HG03108 (cell line): ENCODE results near the gene SMURF2.
A peak's percentile ranks its signal among the peaks of the same experiment; 100 is the strongest.

ENCODE experiments used
- ATAC-seq: cut with Tn5 transposase; IDR thresholded peaks from one replicate; pipeline ENCODE4 v1.9.1; 2021; ENCODE audit warnings: moderate library complexity; ENCODE audit not compliant: unreplicated experiment

Gene SMURF2

DNA sequence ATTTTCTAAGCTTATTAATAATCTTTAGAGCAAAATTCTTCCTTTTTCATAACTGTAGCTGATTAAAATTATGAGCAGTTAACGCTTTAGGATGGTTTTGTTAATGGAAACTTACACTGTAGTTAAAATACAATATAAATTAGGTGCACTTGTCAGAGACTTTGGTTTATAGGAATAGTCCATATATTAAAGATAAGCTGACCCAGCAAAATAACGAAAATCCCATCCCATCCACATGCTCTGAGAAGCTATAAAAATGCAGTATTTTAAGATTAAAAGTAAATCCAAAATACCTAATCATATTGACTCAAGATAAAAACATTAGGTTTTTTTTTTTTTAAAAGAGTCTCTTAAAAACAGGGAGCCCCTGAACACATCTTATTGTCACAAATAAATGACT is 117.4 kb downstream of the SMURF2 start:
- ATAC-seq = no peak

- ATAC-seq = no peak
These were observed 121.9 kb downstream of the SMURF2 start for GRCh38 chr17:64540118-64540776.

GRCh38 chr17:64538508-64539130 is 123.5 kb downstream of the SMURF2 start:
- ATAC-seq = no peak

- ATAC-seq = no peak
These were observed 124.6 kb downstream of the SMURF2 start for GRCh38 chr17:64537488-64537887.

- ATAC-seq = no peak
These were observed 125.2 kb downstream of the SMURF2 start for GRCh38 chr17:64536913-64537312.

DNA sequence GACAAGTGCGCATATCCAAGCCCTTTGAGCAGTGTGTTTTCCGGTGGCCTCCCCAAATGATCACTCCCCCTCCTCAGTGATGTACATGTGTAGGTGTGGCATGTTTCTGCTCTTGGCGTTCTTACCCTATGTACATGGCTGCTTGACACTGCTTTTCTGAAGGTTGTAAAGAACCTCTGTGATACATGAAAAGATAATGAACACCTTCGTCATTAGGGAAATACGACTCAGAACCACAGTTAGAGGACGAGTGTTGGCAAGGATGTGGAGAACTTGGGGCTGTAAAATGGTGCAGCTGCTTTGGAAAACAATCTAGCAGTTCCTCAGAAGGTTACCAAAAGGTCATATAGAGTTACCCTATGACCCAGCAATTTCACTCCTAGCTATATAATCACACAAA is 126.8 kb downstream of the SMURF2 start:
- ATAC-seq = no peak

- ATAC-seq = no peak
These were observed 127.9 kb downstream of the SMURF2 start for GRCh38 chr17:64534187-64534586.

- ATAC-seq = no peak
These were observed 128.3 kb downstream of the SMURF2 start for GRCh38 chr17:64533784-64534183.

DNA sequence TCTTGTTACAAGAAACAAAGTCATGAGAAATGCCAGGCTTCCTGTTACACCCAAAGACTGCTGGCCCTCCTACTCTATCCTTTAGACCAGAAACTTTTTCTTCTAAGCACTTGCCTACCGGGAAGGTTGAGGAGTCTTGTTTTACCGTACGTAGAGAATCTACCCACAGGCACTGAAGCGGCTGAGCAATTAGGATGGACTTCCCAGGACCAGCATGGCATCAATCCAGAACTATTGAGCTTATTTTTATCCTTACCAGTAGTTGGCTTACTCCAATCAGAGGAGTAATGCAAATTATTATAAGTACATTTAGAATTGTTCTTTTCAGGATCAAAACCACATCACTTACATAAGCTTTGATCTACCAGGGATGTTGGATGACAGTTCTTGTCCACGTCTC is 129.7 kb downstream of the SMURF2 start:
- no peak for ATAC-seq

- ATAC-seq = no peak
These were observed 130.1 kb downstream of the SMURF2 start for GRCh38 chr17:64531955-64532371.

- ATAC-seq = no peak
These were observed 132.9 kb downstream of the SMURF2 start for GRCh38 chr17:64529221-64529620.

GRCh38 chr17:64527914-64528313 is 134.2 kb downstream of the SMURF2 start:
- ATAC-seq = no peak

- no peak for ATAC-seq
These were observed 141.7 kb downstream of the SMURF2 start for GRCh38 chr17:64520359-64520758.

- no peak for ATAC-seq
These were observed 142.5 kb downstream of the SMURF2 start for GRCh38 chr17:64519601-64520000.

DNA sequence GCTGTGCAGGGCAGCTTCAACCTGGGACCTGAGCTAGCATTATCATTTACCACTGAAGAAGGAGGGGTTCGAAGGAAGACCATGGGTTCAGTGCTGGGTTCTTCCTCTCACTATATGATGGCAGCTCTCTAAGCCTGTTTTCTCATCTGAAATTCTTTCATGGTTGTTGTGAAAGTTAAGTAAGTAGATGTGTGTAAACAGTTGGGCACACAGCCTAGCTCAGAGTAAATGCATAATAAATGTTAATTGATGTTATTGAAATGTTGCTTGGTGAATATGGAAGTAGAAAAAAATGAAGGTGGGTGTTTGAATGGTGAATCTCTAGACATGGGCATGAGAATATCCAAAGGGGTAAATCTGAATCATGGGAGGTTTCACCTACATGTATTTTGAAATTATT is 146.3 kb downstream of the SMURF2 start:
- no peak for ATAC-seq

DNA sequence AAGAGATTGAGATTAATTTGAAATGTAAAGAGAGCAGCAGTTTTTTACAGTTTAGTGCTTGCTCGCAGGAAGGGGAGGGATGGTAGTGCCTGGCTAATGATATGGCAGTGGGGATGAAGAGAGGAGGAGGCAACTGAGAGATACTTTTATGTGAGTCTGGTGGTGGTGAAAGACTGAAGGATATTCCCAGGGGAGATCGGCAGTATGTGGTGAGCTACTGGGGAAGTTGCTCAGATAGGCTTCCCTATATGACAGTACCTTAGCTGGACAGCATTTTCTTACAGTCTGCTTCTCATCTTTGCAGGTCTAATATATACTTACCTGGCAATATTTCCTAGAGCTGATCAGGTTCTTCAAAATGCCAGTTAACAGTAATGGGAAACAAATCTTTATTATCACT is 146.7 kb downstream of the SMURF2 start:
- ATAC-seq = no peak

GRCh38 chr17:64509179-64509578 is 152.9 kb downstream of the SMURF2 start:
- no peak for ATAC-seq

- ATAC-seq = no peak
These were observed 153.4 kb downstream of the SMURF2 start for GRCh38 chr17:64508683-64509082.

DNA sequence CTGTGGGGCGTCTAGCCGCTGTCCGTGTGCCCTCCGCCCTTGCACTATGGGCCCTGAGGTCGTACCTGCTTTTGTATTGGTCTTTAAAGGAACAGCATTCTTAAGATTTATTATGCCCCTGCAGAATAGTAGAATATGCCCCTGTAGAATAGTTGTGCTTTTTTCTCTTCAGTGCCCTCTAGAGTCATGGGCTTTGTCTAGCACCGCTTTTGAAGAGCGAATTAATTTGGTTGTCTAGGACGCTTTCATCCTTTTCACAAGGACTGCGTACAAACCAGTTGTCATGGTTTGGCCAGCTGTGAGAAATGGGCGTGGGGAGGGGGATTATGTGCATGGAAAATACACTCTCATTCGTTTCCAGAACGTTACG is 154.7 kb downstream of the SMURF2 start:
- ATAC-seq = peak; percentile 17

GRCh38 chr17:64506576-64507412 is 155.3 kb downstream of the SMURF2 start, which contains the start of gene CEP95:
Gene CEP95 (plus strand): TSS chr17:64506977. CDS start chr17:64507098, 121 bp downstream.
- peak; percentile 40 for ATAC-seq

GRCh38 chr17:64506201-64506575 is 155.9 kb downstream of the SMURF2 start, which contains the start of gene DDX5:
Gene DDX5 (minus strand): TSS chr17:64506289. CDS start chr17:64506119, 170 bp downstream.
- ATAC-seq = peak; percentile 59
